22Rv1 (cell line): ENCODE data around the gene LONRF2.
"Not testable (repeated sequence)": the region's sequence is repeated elsewhere in the genome, so short reads cannot be mapped to it uniquely, and the experiment has no call there.

Experiments used
- H3K27ac ChIP-seq: fragments of 450-650 bp; 2 replicates; pipeline ENCODE4 v1.5.1; 2017
- ZFX ChIP-seq: fragments of 450-650 bp; IDR thresholded peaks from 2 replicates; pipeline ENCODE4 v1.6.1; 2017; ENCODE audit warnings: antibody characterized with exemption, borderline replicate concordance
- TF ChIP-seq, protein P1 (sequence below): fragments of 450-650 bp; IDR thresholded peaks from 2 replicates; pipeline ENCODE4 v1.5.1; 2017; ENCODE audit warnings: mild to moderate bottlenecking

The LONRF2 gene

DNA sequence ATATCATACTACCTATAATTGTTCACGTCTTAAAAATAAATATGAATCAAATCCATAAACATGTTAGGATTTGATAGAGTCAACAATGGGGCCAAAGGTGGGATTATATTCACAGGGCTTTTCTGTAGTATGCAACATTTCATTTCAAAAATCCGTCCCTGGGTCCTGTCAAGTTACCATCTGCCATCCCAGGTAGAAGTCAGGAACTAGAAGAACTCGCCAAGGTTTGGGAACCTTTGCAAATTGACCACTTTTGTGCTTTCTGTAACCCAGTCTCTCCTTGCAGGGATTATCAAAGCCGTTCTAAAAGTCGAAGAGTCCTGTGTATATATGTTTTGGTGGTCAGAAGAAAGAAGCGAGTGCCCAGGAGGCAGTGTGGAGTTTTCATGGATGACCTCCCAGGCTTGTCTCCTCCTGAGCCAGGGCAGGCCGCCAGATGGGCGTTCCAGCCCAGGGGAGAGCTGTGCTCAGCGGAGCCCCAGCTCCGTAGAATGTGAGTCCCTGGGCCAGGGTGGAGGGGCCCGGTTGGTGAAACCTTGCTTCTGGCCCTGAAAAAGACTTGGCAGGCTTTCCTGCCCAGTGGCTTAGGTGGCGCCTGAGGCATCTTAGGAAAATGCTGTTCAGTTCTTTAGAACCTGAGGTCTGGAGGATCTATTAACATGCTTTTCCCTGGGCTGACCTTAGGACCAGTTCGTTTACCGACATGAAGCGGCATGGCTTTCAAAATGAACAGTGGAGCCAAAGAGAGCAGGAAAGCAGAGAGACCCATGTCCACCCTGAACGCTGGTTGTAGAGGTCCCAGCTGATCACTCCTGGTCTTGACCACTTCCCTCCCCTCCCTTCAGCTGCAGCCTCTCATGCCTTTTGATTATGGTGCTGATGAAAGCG is 69.2 kb downstream of the LONRF2 start:
- TF ChIP-seq, protein P1, sequence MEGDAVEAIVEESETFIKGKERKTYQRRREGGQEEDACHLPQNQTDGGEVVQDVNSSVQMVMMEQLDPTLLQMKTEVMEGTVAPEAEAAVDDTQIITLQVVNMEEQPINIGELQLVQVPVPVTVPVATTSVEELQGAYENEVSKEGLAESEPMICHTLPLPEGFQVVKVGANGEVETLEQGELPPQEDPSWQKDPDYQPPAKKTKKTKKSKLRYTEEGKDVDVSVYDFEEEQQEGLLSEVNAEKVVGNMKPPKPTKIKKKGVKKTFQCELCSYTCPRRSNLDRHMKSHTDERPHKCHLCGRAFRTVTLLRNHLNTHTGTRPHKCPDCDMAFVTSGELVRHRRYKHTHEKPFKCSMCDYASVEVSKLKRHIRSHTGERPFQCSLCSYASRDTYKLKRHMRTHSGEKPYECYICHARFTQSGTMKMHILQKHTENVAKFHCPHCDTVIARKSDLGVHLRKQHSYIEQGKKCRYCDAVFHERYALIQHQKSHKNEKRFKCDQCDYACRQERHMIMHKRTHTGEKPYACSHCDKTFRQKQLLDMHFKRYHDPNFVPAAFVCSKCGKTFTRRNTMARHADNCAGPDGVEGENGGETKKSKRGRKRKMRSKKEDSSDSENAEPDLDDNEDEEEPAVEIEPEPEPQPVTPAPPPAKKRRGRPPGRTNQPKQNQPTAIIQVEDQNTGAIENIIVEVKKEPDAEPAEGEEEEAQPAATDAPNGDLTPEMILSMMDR = no peak
- no peak overlapping the region for H3K27ac ChIP-seq

DNA sequence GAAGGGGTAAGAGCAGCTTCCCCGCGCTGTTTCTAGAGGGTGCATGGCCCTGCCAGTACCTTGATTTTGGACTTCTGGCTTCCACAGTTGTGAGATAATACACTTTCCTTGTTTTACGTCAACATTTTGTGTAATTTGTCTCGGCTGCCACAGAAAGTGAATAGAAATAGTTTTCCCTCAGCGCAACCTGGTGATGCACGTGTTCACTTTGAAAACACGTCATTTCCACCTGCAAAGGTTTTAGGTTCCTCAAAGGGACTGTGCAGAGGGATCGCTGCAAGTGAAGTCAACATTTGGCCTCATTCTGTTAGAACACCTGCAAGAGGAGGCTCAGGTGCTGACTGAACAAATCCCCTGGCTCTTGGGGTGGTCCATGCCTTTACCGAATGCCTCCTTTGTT is 71.7 kb downstream of the LONRF2 start:
- H3K27ac ChIP-seq = no peak overlapping the region
- TF ChIP-seq, protein P1 = no peak
- no peak for TF ChIP-seq ZFX

DNA sequence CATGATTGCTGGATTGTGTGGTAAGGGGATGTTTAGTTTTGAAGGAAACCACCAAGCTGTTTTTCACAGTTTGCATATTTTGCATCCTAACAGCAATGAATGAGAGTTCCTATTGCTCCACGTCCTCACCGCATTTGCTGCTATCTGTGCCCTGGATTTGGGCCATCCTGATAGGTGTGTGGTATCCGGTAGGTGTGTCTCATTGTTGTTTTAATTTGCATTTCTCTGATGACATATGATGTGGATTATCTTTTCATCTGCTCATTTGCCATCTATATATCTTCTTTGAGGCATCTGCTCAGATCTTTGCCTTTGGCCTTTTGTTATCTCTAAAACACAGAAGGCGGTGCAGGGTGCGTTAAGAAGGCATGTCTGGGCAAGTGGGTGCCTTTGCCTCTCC is 73.3 kb downstream of the LONRF2 start:
- no peak overlapping the region for H3K27ac ChIP-seq
- TF ChIP-seq ZFX = no peak
- TF ChIP-seq, protein P1 = no peak

DNA sequence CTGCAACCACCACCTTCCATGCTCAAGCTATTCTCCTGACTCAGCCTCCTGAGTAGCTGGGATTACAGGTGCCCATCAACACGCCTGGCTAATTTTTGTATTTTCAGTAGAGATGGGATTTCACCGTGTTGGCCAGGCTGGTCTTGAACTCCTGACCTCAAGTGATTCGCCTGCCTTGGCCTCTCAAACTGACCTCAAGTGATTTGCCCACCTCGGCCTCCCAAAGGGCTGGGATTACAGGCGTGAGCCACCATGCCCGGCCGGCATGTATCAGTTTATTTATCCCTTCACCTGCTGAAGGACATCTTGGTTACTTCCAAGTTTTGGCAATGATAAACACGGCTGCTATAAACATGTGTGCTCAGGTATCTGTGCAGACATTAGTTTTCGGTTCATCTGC is 73.7 kb downstream of the LONRF2 start:
- not testable (repeated sequence) for H3K27ac ChIP-seq

DNA sequence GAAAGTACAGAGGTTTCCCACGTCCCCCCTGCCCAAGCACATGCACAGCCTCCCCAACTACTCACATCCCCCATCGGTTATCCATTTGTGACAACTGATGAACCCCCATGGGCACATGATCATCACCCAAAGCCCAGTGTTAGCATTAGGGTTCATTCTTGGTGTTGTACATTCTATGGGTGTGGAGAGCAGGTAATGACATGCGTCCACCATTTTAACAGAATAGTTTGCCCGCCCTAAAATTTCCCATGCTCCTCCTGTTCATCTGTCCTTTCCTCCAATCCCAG is 74.3 kb downstream of the LONRF2 start:
- no peak for TF ChIP-seq ZFX
- TF ChIP-seq, protein P1 = no peak

DNA sequence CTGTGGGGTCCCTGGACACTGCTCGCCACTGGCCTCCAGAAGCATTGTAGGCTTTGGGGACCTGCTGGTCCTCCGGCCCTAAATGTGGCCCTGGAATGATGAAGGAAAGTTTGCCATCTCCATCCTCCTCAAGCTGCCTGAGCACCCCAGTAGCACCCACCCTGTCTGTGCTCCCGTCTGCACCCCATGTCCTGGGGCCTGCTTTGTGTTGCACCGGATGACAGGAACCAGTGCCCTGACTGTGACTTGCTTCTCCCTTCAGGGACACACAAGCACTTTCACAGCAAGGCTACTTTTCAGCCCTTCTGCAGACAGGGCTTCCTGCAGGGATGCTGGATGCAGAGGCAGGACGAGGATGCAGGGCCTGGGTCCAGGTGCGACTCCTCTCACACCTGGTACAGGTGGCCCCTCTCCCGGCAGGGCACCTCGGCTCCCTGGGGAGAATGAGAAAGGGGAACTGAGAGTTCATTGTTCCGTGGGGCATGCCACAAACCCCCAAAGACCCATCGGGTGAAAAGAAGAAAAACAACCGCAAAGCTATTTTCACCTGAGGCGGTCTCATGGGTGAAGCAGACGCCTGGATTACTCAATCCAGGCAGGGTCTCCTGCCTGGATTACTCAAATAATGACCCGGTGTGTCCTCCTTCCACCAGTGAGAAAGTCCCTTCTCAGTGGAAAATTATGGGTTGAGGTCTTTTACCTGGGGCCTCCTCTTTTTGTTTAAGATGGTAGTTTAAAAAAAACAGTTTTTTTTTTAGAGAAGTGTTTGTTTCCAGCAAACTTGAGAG is 74.9 kb downstream of the LONRF2 start:
- no peak overlapping the region for H3K27ac ChIP-seq

More for the DNA sequence above, 74.3 kb downstream of the LONRF2 start:
- H3K27ac ChIP-seq = no peak overlapping the region

DNA sequence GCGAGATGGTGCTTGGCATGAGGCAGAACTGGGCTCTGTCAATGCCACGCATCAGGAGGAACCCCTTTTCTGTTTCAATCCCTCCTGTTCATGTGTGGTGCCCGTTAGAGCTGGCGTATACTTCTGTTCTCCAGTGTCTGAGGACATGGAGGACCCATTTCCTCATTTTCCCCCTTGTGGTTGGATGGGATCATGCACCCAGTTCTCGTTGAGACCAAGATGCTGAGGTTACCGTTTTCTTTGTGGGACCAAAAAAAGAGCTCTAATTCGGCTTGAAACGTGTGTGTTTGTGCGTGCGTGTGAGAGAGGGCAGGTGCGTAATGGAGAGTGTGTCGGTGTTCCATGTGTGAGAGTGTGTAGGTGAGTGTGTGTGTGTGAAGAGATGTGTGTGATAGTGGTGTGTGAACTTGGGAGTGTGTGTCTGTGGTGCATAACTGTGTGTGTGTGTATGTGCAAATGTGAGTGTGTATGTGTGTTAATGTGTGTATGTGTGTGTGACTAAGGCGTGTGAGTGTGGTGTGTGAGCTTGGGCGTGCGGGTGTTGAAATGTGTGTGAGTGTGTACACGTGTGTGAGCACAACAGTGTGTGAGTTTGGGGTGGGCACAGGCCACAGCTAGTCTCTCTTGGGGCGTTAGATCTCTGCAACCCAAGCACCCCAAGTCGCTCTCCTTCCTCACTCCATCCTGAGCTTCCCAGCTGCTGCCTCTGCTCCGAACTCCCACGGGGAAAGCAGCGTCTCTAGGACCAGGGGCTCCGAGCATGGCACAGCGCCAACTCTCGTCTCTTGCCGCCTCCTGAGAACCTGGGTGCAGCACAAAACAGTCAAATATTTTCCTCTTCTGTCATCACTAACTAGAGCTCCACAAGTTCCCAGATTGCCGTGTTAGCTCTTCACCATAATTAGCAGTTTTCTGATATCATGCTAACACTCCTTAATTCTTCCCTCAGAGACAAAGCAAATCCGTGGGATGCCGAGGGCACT is 75.8 kb downstream of the LONRF2 start:
- TF ChIP-seq, protein P1 = peak; percentile 27; the same call in 1 of the 2 replicates
- TF ChIP-seq ZFX = no peak
- H3K27ac ChIP-seq = no peak overlapping the region

More for the DNA sequence above, 74.9 kb downstream of the LONRF2 start:
- TF ChIP-seq, protein P1 = no peak
- TF ChIP-seq ZFX = no peak
